ENCODE results near the gene PEPD. TPM values are rescaled to one million over a fixed set of nuclear protein-coding genes. Genes with fewer than 3 reads are reported as not detected.

The PEPD gene
- polyA plus RNA-seq, 1 donor from 2014 or later, result 43.9 TPM

DNA sequence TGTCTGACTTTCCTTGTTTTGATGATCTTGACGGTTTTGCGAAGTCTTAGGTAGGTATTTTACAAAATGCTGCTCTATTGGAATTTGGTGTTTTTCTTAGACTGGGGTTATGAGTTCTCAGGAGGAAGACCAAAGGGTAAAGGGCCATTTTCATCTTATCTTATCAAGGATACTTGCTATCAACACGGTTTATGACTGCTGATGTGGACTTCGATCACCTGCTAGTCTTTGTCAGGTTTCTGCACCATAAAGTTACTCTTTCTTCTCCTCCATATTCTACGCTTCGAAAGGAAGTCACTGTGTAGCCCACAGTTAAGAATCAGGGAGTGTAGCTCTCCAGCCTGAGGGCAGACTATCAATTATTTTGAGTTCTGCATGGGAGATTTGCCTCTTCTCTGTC is 155.5 kb downstream of the PEPD start:
- no peak overlapping the region for H3K27ac ChIP-seq (ENCODE audit: low read length)
- no peaks in the 10 kb centered on the region for H3F3A ChIP-seq (ENCODE audit: insufficient read depth, low read length, poor library complexity, severe bottlenecking)
- H3K79me2 ChIP-seq (replicated peaks; ENCODE audit: insufficient read depth, low read length), result no peaks in the 10 kb centered on the region

DNA sequence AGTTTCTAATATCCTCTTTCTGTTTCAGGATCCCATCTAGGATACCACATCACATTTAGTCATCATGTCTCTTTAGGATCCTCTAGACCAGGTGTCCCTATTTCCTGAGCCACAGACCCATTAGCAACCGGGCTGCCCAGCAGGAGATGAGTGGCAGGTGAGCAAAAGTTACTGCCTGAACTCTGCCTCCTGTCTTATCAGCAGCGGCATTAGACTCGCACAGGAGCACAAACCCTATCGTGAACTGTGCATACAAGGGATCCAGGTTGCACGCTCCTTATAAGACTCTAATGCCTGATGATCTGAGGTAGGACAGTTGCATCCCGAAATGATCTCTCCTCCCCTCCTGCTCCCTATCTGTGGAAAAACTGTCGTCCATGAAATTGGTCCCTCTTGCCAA is 155.9 kb downstream of the PEPD start:
- H4K20me1 ChIP-seq (ENCODE audit: insufficient read depth), result no peaks in the 10 kb centered on the region
- H2AFZ ChIP-seq (ENCODE audit: low read depth, low read length), result no peak overlapping the region
- H3K36me3 ChIP-seq (ENCODE audit: insufficient read depth, low read length), result no peaks in the 10 kb centered on the region
- H3K4me2 ChIP-seq (ENCODE audit: low read length), result no peak overlapping the region
- TF ChIP-seq REST (IDR thresholded peaks at IDR 0.05; ENCODE audit: borderline replicate concordance) (no peak), POLR2AphosphoS5 (IDR thresholded peaks at IDR 0.05) (no peak), EZH2 (IDR thresholded peaks at IDR 0.05; ENCODE audit: borderline replicate concordance, insufficient read depth, low read length, poor library complexity, severe bottlenecking) (no peak), RAD21 (conservative IDR thresholded peaks at IDR 0.05) (no peak)
- TF ChIP-seq, protein P1, sequence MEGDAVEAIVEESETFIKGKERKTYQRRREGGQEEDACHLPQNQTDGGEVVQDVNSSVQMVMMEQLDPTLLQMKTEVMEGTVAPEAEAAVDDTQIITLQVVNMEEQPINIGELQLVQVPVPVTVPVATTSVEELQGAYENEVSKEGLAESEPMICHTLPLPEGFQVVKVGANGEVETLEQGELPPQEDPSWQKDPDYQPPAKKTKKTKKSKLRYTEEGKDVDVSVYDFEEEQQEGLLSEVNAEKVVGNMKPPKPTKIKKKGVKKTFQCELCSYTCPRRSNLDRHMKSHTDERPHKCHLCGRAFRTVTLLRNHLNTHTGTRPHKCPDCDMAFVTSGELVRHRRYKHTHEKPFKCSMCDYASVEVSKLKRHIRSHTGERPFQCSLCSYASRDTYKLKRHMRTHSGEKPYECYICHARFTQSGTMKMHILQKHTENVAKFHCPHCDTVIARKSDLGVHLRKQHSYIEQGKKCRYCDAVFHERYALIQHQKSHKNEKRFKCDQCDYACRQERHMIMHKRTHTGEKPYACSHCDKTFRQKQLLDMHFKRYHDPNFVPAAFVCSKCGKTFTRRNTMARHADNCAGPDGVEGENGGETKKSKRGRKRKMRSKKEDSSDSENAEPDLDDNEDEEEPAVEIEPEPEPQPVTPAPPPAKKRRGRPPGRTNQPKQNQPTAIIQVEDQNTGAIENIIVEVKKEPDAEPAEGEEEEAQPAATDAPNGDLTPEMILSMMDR (IDR thresholded peaks at IDR 0.05; ENCODE audit: poor library complexity, severe bottlenecking), result no peak
- H3K27ac ChIP-seq (ENCODE audit: low read length), result no peak overlapping the region
- H3F3A ChIP-seq (ENCODE audit: insufficient read depth, low read length, poor library complexity, severe bottlenecking), result no peaks in the 10 kb centered on the region
- no peaks in the 10 kb centered on the region for H3K9me2 ChIP-seq (ENCODE audit: insufficient read depth, low read length)
- no peaks in the 10 kb centered on the region for H3K79me2 ChIP-seq (replicated peaks; ENCODE audit: insufficient read depth, low read length)
- H3K27me3 ChIP-seq (ENCODE audit: insufficient read depth, low read depth, low read length), result no peaks in the 10 kb centered on the region
- no peak overlapping the region for H3K9ac ChIP-seq (ENCODE audit: low read length)
- H3K9me3 ChIP-seq (ENCODE audit: low read length), result no peaks in the 10 kb centered on the region
- no peak overlapping the region for H3K4me3 ChIP-seq (ENCODE audit: low read length)

More for the DNA sequence above, 155.5 kb downstream of the PEPD start:
- no peaks in the 10 kb centered on the region for H4K20me1 ChIP-seq (ENCODE audit: insufficient read depth)
- no peak overlapping the region for H2AFZ ChIP-seq (ENCODE audit: low read depth, low read length)
- H3K9ac ChIP-seq (ENCODE audit: low read length), result no peak overlapping the region
- H3K36me3 ChIP-seq (ENCODE audit: insufficient read depth, low read length), result no peaks in the 10 kb centered on the region
- no peaks in the 10 kb centered on the region for H3K9me2 ChIP-seq (ENCODE audit: insufficient read depth, low read length)
- no peaks in the 10 kb centered on the region for H3K9me3 ChIP-seq (ENCODE audit: low read length)
- TF ChIP-seq REST (IDR thresholded peaks at IDR 0.05; ENCODE audit: borderline replicate concordance), result no peak
- no peak for TF ChIP-seq EP300 (conservative IDR thresholded peaks at IDR 0.05; ENCODE audit: poor library complexity, severe bottlenecking)
- no peak for TF ChIP-seq RAD21 (conservative IDR thresholded peaks at IDR 0.05)
- TF ChIP-seq MXI1 (conservative IDR thresholded peaks at IDR 0.05; ENCODE audit: poor library complexity, severe bottlenecking), result no peak
- TF ChIP-seq SMC3 (conservative IDR thresholded peaks at IDR 0.05; ENCODE audit: poor library complexity), result no peak
- no peak for TF ChIP-seq TAF1 (IDR thresholded peaks at IDR 0.05; ENCODE audit: low read depth)
- TF ChIP-seq, protein P1 (IDR thresholded peaks at IDR 0.05; ENCODE audit: poor library complexity, severe bottlenecking), result no peak
- TF ChIP-seq POLR2AphosphoS5 (IDR thresholded peaks at IDR 0.05), result no peak
- TF ChIP-seq EZH2 (IDR thresholded peaks at IDR 0.05; ENCODE audit: borderline replicate concordance, insufficient read depth, low read length, poor library complexity, severe bottlenecking), result no peak
- H3K4me3 ChIP-seq (ENCODE audit: low read length), result no peak overlapping the region
- H3K4me2 ChIP-seq (ENCODE audit: low read length), result no peak overlapping the region
- no peaks in the 10 kb centered on the region for H3K27me3 ChIP-seq (ENCODE audit: insufficient read depth, low read depth, low read length)
